Transverse colon (tissue), 4 donors: ENCODE results near the gene CPXM2. TPM values are rescaled to one million over a fixed set of nuclear protein-coding genes. Genes with fewer than 3 reads are reported as not detected.

Experiments used
- DNase-seq: peaks from one replicate; pipeline ENCODE4 v3.0.0-alpha.2; 2019
- H3K27ac ChIP-seq, 4 donors: fragments of 200-600 bp; sonication (generic); 2 replicates each; pipeline ENCODE4 v1.5.1; 2016 to 2018; ENCODE audit warnings: inconsistent platforms in 4 of 4
- H3K27me3 ChIP-seq: fragments of 200-600 bp; sonication (generic); 2 replicates; pipeline ENCODE4 v1.5.1; 2017; ENCODE audit warnings: inconsistent platforms
- H3K36me3 ChIP-seq, 4 donors: fragments of 200-600 bp; sonication (generic); 2 replicates each; pipeline ENCODE4 v1.5.1; 2017 to 2019; ENCODE audit warnings: inconsistent platforms in 4 of 4
- H3K4me1 ChIP-seq, 4 donors: fragments of 200-600 bp; sonication (generic); 2 replicates each; pipeline ENCODE4 v1.5.1; 2017 to 2020; ENCODE audit warnings: inconsistent platforms in 4 of 4
- H3K4me3 ChIP-seq, 4 donors: fragments of 200-600 bp; sonication (generic); 1 replicate in 1 of 4; 2 replicates in 3 of 4; pipeline versions ENCODE4 v1.5.1 to v1.6.1; 2017 to 2019; ENCODE audit warnings: inconsistent platforms in 4 of 4
- H3K9me3 ChIP-seq, 2 donors: fragments of 200-600 bp; sonication (generic); 2 replicates each; pipeline ENCODE4 v1.5.1; 2017 to 2019; ENCODE audit warnings: inconsistent platforms in 2 of 2
- EP300 ChIP-seq: sonication (generic); formaldehyde crosslinking; IDR thresholded peaks from one replicate; pipeline ENCODE4 v1.6.1; 2017; ENCODE audit warnings: antibody characterized with exemption, low read depth
- POLR2A ChIP-seq: fragments of 450-650 bp; IDR thresholded peaks from one replicate; pipeline ENCODE4 v1.6.1; 2016; ENCODE audit warnings: antibody characterized with exemption, mild to moderate bottlenecking, moderate library complexity
- POLR2AphosphoS5 ChIP-seq, 3 donors: sonication (generic); formaldehyde crosslinking; IDR thresholded peaks; one replicate each; pipeline ENCODE4 v1.6.1; 2016; ENCODE audit warnings: antibody characterized with exemption in 3 of 3
- WGBS, 2 donors: methylation state at CpG; one replicate each; pipeline ENCODE4 v1.1.5; 2018; ENCODE audit warnings: low coverage in 1 of 2; 5-methylcytosine and 5-hydroxymethylcytosine counted together
- in situ Hi-C, 4 donors: fragments of 200-750 bp; cut with MboI; loops; one replicate each; pipeline versions ENCODE4 v1.15.0 to v1.15.1; 2017; ENCODE audit warnings: low sequenced_read_pairs in 3 of 4, low pct_ligation_motif_present in 1 of 4, low pct_unique_long_range_greater_than_20kb in 1 of 4
- intact Hi-C: fragments of 100-400 bp; cut with DNase I; formaldehyde crosslinking; loops from one replicate; pipeline ENCODE4 v1.15.1; 2023; ENCODE audit warnings: low total_unique reads
- total RNA-seq, 4 donors: library from RNA; depleted of rRNA; stranded (reverse); fragments of >200 nt; gene quantifications; one replicate each; pipeline ENCODE4 v1.1.0, GENCODE V29; 2016
- TF ChIP-seq, protein P1 (sequence below), 5 experiments: fragments of 200-600 bp in 3 of 5; fragments of 450-650 bp in 2 of 5; sonication (generic) in 3 of 5; IDR thresholded peaks; 1 replicate in 2 of 5; 2 replicates in 3 of 5; pipeline ENCODE4 v1.5.1; 2016 to 2017; ENCODE audit warnings: antibody characterized with exemption in 5 of 5, inconsistent platforms in 3 of 5, mild to moderate bottlenecking in 2 of 5, moderate library complexity in 1 of 5

Gene CPXM2
- total RNA-seq, 4 donors from 2014 or later = 7.8 to 19.1 (median 13.0) TPM

GRCh38 chr10:123715546-123715945 lies 176.1 kb downstream of the CPXM2 start:
- intact Hi-C loops = no loop called here
- Histone ChIP-seq H3K4me1 (no peaks in the 10 kb centered on the region), H3K27ac (no peak overlapping the region), H3K9me3 (no peaks in the 10 kb centered on the region), H3K36me3 (no peaks in the 10 kb centered on the region), H3K27me3 (no peaks in the 10 kb centered on the region), H3K4me3 (no peak overlapping the region)
- no peak for DNase-seq
- 68 to 77% methylated on average over 2 of the region's 2 CpGs for WGBS, 2 donors
- TF ChIP-seq EP300 (no peak), POLR2AphosphoS5 (IDR thresholded peaks at IDR 0.05) (no peak)
- TF ChIP-seq, protein P1, sequence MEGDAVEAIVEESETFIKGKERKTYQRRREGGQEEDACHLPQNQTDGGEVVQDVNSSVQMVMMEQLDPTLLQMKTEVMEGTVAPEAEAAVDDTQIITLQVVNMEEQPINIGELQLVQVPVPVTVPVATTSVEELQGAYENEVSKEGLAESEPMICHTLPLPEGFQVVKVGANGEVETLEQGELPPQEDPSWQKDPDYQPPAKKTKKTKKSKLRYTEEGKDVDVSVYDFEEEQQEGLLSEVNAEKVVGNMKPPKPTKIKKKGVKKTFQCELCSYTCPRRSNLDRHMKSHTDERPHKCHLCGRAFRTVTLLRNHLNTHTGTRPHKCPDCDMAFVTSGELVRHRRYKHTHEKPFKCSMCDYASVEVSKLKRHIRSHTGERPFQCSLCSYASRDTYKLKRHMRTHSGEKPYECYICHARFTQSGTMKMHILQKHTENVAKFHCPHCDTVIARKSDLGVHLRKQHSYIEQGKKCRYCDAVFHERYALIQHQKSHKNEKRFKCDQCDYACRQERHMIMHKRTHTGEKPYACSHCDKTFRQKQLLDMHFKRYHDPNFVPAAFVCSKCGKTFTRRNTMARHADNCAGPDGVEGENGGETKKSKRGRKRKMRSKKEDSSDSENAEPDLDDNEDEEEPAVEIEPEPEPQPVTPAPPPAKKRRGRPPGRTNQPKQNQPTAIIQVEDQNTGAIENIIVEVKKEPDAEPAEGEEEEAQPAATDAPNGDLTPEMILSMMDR (IDR thresholded peaks at IDR 0.05) = no peak
- in situ Hi-C loops = no loop called here

GRCh38 chr10:123706236-123706635 lies 185.4 kb downstream of the CPXM2 start:
- 43 to 71% methylated on average over 2 to 4 of the region's 4 CpGs for WGBS, 2 donors
- no peak for DNase-seq
- no peaks in the 10 kb centered on the region for H3K4me1 ChIP-seq

DNA sequence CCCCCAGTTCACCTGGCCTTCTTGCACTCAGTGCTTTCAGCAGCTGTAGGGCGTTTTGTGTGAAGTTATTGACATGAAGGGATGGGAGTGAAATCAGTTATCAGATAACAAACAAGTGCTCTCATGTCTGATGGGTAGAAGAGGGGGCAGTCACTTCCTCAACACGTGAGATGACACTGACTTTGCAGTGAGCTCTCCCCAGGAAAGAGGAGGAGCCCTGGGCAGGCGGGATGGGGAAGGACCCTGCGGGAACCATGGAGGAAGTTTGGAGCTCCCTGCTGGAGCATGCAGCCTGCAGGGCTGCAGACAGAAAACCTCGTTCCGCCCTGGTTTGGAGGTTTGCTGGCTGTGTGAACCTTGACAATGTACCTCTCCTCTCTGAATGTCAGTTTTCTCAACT lies 186.8 kb downstream of the CPXM2 start:
- H3K4me3 ChIP-seq = no peak overlapping the region
- no peak overlapping the region for H3K27ac ChIP-seq
- intact Hi-C loops (no loop called here), in situ Hi-C loops (no loop called here)
- no peaks in the 10 kb centered on the region for H3K4me1 ChIP-seq
- no peaks in the 10 kb centered on the region for H3K27me3 ChIP-seq
- no peaks in the 10 kb centered on the region for H3K9me3 ChIP-seq
- TF ChIP-seq, protein P1 (IDR thresholded peaks at IDR 0.05) = no peak
- TF ChIP-seq EP300 = no peak
- no peak for TF ChIP-seq POLR2A
- TF ChIP-seq POLR2AphosphoS5 (IDR thresholded peaks at IDR 0.05) = no peak
- H3K36me3 ChIP-seq = no peaks in the 10 kb centered on the region
- 47% methylated on average over 6 of the region's 6 CpGs; no CpG with 5 or more reads in 1 of the 2 donors for WGBS, 2 donors
- DNase-seq = no peak

More at GRCh38 chr10:123706236-123706635, 185.4 kb downstream of the CPXM2 start:
- Histone ChIP-seq H3K27me3 (no peaks in the 10 kb centered on the region), H3K36me3 (no peaks in the 10 kb centered on the region), H3K4me3 (no peak overlapping the region), H3K27ac (no peak overlapping the region), H3K9me3 (no peaks in the 10 kb centered on the region)
- in situ Hi-C loops (no loop called here), intact Hi-C loops (no loop called here)
- TF ChIP-seq POLR2A = no peak
- TF ChIP-seq EP300 = no peak
- TF ChIP-seq, protein P1 (IDR thresholded peaks at IDR 0.05) = no peak
- TF ChIP-seq POLR2AphosphoS5 (IDR thresholded peaks at IDR 0.05) = no peak

GRCh38 chr10:123704076-123704475 lies 187.5 kb downstream of the CPXM2 start:
- Histone ChIP-seq H3K27me3 (no peaks in the 10 kb centered on the region), H3K9me3 (no peaks in the 10 kb centered on the region), H3K27ac (no peak overlapping the region), H3K36me3 (no peaks in the 10 kb centered on the region), H3K4me1 (no peaks in the 10 kb centered on the region), H3K4me3 (no peak overlapping the region)
- DNase-seq = no peak
- TF ChIP-seq, protein P1 (IDR thresholded peaks at IDR 0.05) = no peak
- TF ChIP-seq POLR2AphosphoS5 (IDR thresholded peaks at IDR 0.05) (no peak), EP300 (no peak), POLR2A (no peak)
- in situ Hi-C loops (no loop called here), intact Hi-C loops (no loop called here)
- WGBS, 2 donors = 91% methylated on average over 8 of the region's 8 CpGs; no CpG with 5 or more reads in 1 of the 2 donors
